Epithelial cell of esophagus (primary cell): ENCODE measurements around the gene UPP2.
A peak's percentile ranks its signal among the peaks of the same experiment; 100 is the strongest.

Experiments
- DNase-seq: peaks from one replicate; pipeline ENCODE4 v3.0.0; 2010; ENCODE audit warnings: low read depth
- H3K4me3 ChIP-seq: 2 replicates; pipeline ENCODE4 v1.5.1; 2011; ENCODE audit warnings: mild to moderate bottlenecking, low read length, control low read depth
- CTCF ChIP-seq: IDR thresholded peaks from 2 replicates; pipeline ENCODE4 v1.5.1; 2011; ENCODE audit warnings: low read depth, mild to moderate bottlenecking, low read length, control low read depth, inconsistent platforms; ENCODE audit not compliant: insufficient read depth; ENCODE audit errors: missing control alignments

UPP2 gene

GRCh38 chr2:158178646-158179045, 77.0 kb downstream of the UPP2 start:
- H3K4me3 ChIP-seq, result no peak overlapping the region
- no peak for TF ChIP-seq CTCF
- no peak for DNase-seq

- DNase-seq, result peak; percentile 43
- H3K4me3 ChIP-seq, result no peak overlapping the region
- TF ChIP-seq CTCF, result peak; percentile 36
Measured at GRCh38 chr2:158179660-158180059, 78.0 kb downstream of the UPP2 start.

- no peak overlapping the region for H3K4me3 ChIP-seq
- TF ChIP-seq CTCF, result no peak
- DNase-seq, result peak; percentile 62
Measured at GRCh38 chr2:158181171-158181570, 79.5 kb downstream of the UPP2 start.

GRCh38 chr2:158182676-158183295, 81.1 kb downstream of the UPP2 start:
- no peak for TF ChIP-seq CTCF
- DNase-seq, result no peak
- H3K4me3 ChIP-seq, result no peak overlapping the region

- no peak overlapping the region for H3K4me3 ChIP-seq
- TF ChIP-seq CTCF, result no peak
- no peak for DNase-seq
Measured at GRCh38 chr2:158184001-158184400, 82.3 kb downstream of the UPP2 start.

GRCh38 chr2:158184556-158185343, 83.1 kb downstream of the UPP2 start:
- no peak overlapping the region for H3K4me3 ChIP-seq
- no peak for TF ChIP-seq CTCF
- peak; percentile 51 for DNase-seq
